ENCODE measurements around the gene FUBP3. TPM values are rescaled to one million over a fixed set of nuclear protein-coding genes. Genes with fewer than 3 reads are reported as not detected.

The FUBP3 gene
- polyA plus RNA-seq, 4 donors: 19.7 to 62.6 (median 23.8) TPM

GRCh38 chr9:130583271-130583670 is 3.9 kb downstream of the FUBP3 start:
- no peak overlapping the region for H3K27ac ChIP-seq (ENCODE audit: low read depth in 1 of 3, low read length in 2 of 3)
- no peaks in the 10 kb centered on the region for H3K9me3 ChIP-seq (ENCODE audit: control insufficient read depth in 2 of 2, insufficient read depth in 1 of 2, low read depth in 1 of 2, low read length in 1 of 2)
- H3K36me3 ChIP-seq (ENCODE audit: control insufficient read depth in 3 of 3, insufficient read depth in 2 of 3, low read depth in 1 of 3, low read length in 3 of 3): peaks cover 0 to 12% (median 2%) of the 10 kb centered on the region in 3 donors
- H3K4me3 ChIP-seq (ENCODE audit: low read depth in 1 of 3, low read length in 3 of 3): no peak overlapping the region
- WGBS, 3 donors: 94 to 97% (median 95%) methylated on average over 4 of the region's 4 CpGs
- peaks cover 2 to 12% (median 2%) of the 10 kb centered on the region in 3 donors for H3K4me1 ChIP-seq (ENCODE audit: control insufficient read depth in 3 of 3, insufficient read depth in 2 of 3, low read depth in 1 of 3, low read length in 2 of 3)
- H3K27me3 ChIP-seq (ENCODE audit: control insufficient read depth in 3 of 3, insufficient read depth in 3 of 3, low read length in 3 of 3): no peaks in the 10 kb centered on the region
- DNase-seq: no peak
- no peak for FAIRE-seq

GRCh38 chr9:130587921-130588320 is 8.5 kb downstream of the FUBP3 start:
- no peak for FAIRE-seq

GRCh38 chr9:130588416-130588815 is 9.0 kb downstream of the FUBP3 start:
- H3K4me3 ChIP-seq (ENCODE audit: low read depth in 1 of 3, low read length in 3 of 3): no peak overlapping the region
- WGBS, 3 donors: 71 to 79% (median 72%) methylated on average over 4 of the region's 4 CpGs
- no peak overlapping the region for H3K27ac ChIP-seq (ENCODE audit: low read depth in 1 of 3, low read length in 2 of 3)
- H3K9me3 ChIP-seq (ENCODE audit: control insufficient read depth in 2 of 2, insufficient read depth in 1 of 2, low read depth in 1 of 2, low read length in 1 of 2): no peaks in the 10 kb centered on the region
- peaks cover 0 to 10% (median 3%) of the 10 kb centered on the region in 3 donors for H3K36me3 ChIP-seq (ENCODE audit: control insufficient read depth in 3 of 3, insufficient read depth in 2 of 3, low read depth in 1 of 3, low read length in 3 of 3)
- H3K4me1 ChIP-seq (ENCODE audit: control insufficient read depth in 3 of 3, insufficient read depth in 2 of 3, low read depth in 1 of 3, low read length in 2 of 3): no peaks in the 10 kb centered on the region
- DNase-seq: no peak
- H3K27me3 ChIP-seq (ENCODE audit: control insufficient read depth in 3 of 3, insufficient read depth in 3 of 3, low read length in 3 of 3): no peaks in the 10 kb centered on the region
- FAIRE-seq: no peak

More at GRCh38 chr9:130587921-130588320, 8.5 kb downstream of the FUBP3 start:
- Histone ChIP-seq H3K4me3 (ENCODE audit: low read depth in 1 of 3, low read length in 3 of 3) (no peak overlapping the region), H3K9me3 (ENCODE audit: control insufficient read depth in 2 of 2, insufficient read depth in 1 of 2, low read depth in 1 of 2, low read length in 1 of 2) (no peaks in the 10 kb centered on the region), H3K36me3 (ENCODE audit: control insufficient read depth in 3 of 3, insufficient read depth in 2 of 3, low read depth in 1 of 3, low read length in 3 of 3) (peaks cover 0 to 15% (median 2%) of the 10 kb centered on the region in 3 donors), H3K27me3 (ENCODE audit: control insufficient read depth in 3 of 3, insufficient read depth in 3 of 3, low read length in 3 of 3) (no peaks in the 10 kb centered on the region), H3K27ac (ENCODE audit: low read depth in 1 of 3, low read length in 2 of 3) (no peak overlapping the region), H3K4me1 (ENCODE audit: control insufficient read depth in 3 of 3, insufficient read depth in 2 of 3, low read depth in 1 of 3, low read length in 2 of 3) (no peaks in the 10 kb centered on the region)
- no peak for DNase-seq
- 80 to 87% (median 80%) methylated on average over 3 of the region's 3 CpGs for WGBS, 3 donors

GRCh38 chr9:130589754-130590153 is 10.4 kb downstream of the FUBP3 start:
- H3K4me1 ChIP-seq (ENCODE audit: control insufficient read depth in 3 of 3, insufficient read depth in 2 of 3, low read depth in 1 of 3, low read length in 2 of 3): no peaks in the 10 kb centered on the region
- DNase-seq (no peak), FAIRE-seq (no peak)
- peaks cover 0 to 9% (median 3%) of the 10 kb centered on the region in 3 donors for H3K36me3 ChIP-seq (ENCODE audit: control insufficient read depth in 3 of 3, insufficient read depth in 2 of 3, low read depth in 1 of 3, low read length in 3 of 3)
- H3K27me3 ChIP-seq (ENCODE audit: control insufficient read depth in 3 of 3, insufficient read depth in 3 of 3, low read length in 3 of 3): no peaks in the 10 kb centered on the region
- H3K9me3 ChIP-seq (ENCODE audit: control insufficient read depth in 2 of 2, insufficient read depth in 1 of 2, low read depth in 1 of 2, low read length in 1 of 2): no peaks in the 10 kb centered on the region
- WGBS, 3 donors: 79 to 81% (median 81%) methylated on average over 3 of the region's 3 CpGs
- H3K4me3 ChIP-seq (ENCODE audit: low read depth in 1 of 3, low read length in 3 of 3): no peak overlapping the region
- no peak overlapping the region for H3K27ac ChIP-seq (ENCODE audit: low read depth in 1 of 3, low read length in 2 of 3)

GRCh38 chr9:130590305-130590704 is 10.9 kb downstream of the FUBP3 start:
- FAIRE-seq: no peak
- WGBS, 3 donors: 85 to 92% (median 87%) methylated on average over 3 of the region's 3 CpGs
- H3K4me1 ChIP-seq (ENCODE audit: control insufficient read depth in 3 of 3, insufficient read depth in 2 of 3, low read depth in 1 of 3, low read length in 2 of 3): no peaks in the 10 kb centered on the region
- no peaks in the 10 kb centered on the region for H3K9me3 ChIP-seq (ENCODE audit: control insufficient read depth in 2 of 2, insufficient read depth in 1 of 2, low read depth in 1 of 2, low read length in 1 of 2)
- DNase-seq: no peak
- H3K36me3 ChIP-seq (ENCODE audit: control insufficient read depth in 3 of 3, insufficient read depth in 2 of 3, low read depth in 1 of 3, low read length in 3 of 3): peaks cover 0 to 9% (median 3%) of the 10 kb centered on the region in 3 donors
- H3K4me3 ChIP-seq (ENCODE audit: low read depth in 1 of 3, low read length in 3 of 3): no peak overlapping the region
- H3K27ac ChIP-seq (ENCODE audit: low read depth in 1 of 3, low read length in 2 of 3): no peak overlapping the region
- no peaks in the 10 kb centered on the region for H3K27me3 ChIP-seq (ENCODE audit: control insufficient read depth in 3 of 3, insufficient read depth in 3 of 3, low read length in 3 of 3)

- FAIRE-seq (no peak), DNase-seq (no peak)
- Histone ChIP-seq H3K9me3 (ENCODE audit: control insufficient read depth in 2 of 2, insufficient read depth in 1 of 2, low read depth in 1 of 2, low read length in 1 of 2) (no peaks in the 10 kb centered on the region), H3K4me3 (ENCODE audit: low read depth in 1 of 3, low read length in 3 of 3) (no peak overlapping the region), H3K27me3 (ENCODE audit: control insufficient read depth in 3 of 3, insufficient read depth in 3 of 3, low read length in 3 of 3) (no peaks in the 10 kb centered on the region), H3K27ac (ENCODE audit: low read depth in 1 of 3, low read length in 2 of 3) (no peak overlapping the region), H3K4me1 (ENCODE audit: control insufficient read depth in 3 of 3, insufficient read depth in 2 of 3, low read depth in 1 of 3, low read length in 2 of 3) (no peaks in the 10 kb centered on the region), H3K36me3 (ENCODE audit: control insufficient read depth in 3 of 3, insufficient read depth in 2 of 3, low read depth in 1 of 3, low read length in 3 of 3) (peaks cover 3 to 10% (median 4%) of the 10 kb centered on the region in 3 donors)
- 63 to 78% (median 65%) methylated on average over 2 of the region's 2 CpGs for WGBS, 3 donors
Observed at GRCh38 chr9:130593020-130593419, 13.6 kb downstream of the FUBP3 start.

- 92 to 93% (median 93%) methylated on average over 4 of the region's 4 CpGs for WGBS, 3 donors
- no peaks in the 10 kb centered on the region for H3K9me3 ChIP-seq (ENCODE audit: control insufficient read depth in 2 of 2, insufficient read depth in 1 of 2, low read depth in 1 of 2, low read length in 1 of 2)
- FAIRE-seq (no peak), DNase-seq (no peak)
- H3K4me1 ChIP-seq (ENCODE audit: control insufficient read depth in 3 of 3, insufficient read depth in 2 of 3, low read depth in 1 of 3, low read length in 2 of 3): no peaks in the 10 kb centered on the region
- H3K4me3 ChIP-seq (ENCODE audit: low read depth in 1 of 3, low read length in 3 of 3): no peak overlapping the region
- H3K36me3 ChIP-seq (ENCODE audit: control insufficient read depth in 3 of 3, insufficient read depth in 2 of 3, low read depth in 1 of 3, low read length in 3 of 3): peaks cover 3 to 28% (median 9%) of the 10 kb centered on the region in 3 donors
- H3K27ac ChIP-seq (ENCODE audit: low read depth in 1 of 3, low read length in 2 of 3): no peak overlapping the region
- H3K27me3 ChIP-seq (ENCODE audit: control insufficient read depth in 3 of 3, insufficient read depth in 3 of 3, low read length in 3 of 3): no peaks in the 10 kb centered on the region
Observed at GRCh38 chr9:130597228-130597627, 17.9 kb downstream of the FUBP3 start.

GRCh38 chr9:130598188-130598587 is 18.8 kb downstream of the FUBP3 start:
- FAIRE-seq (no peak), DNase-seq (no peak)
- H3K4me3 ChIP-seq (ENCODE audit: low read depth in 1 of 3, low read length in 3 of 3): no peak overlapping the region
- WGBS, 3 donors: 93 to 96% (median 93%) methylated on average over 5 of the region's 5 CpGs
- H3K9me3 ChIP-seq (ENCODE audit: control insufficient read depth in 2 of 2, insufficient read depth in 1 of 2, low read depth in 1 of 2, low read length in 1 of 2): no peaks in the 10 kb centered on the region
- H3K4me1 ChIP-seq (ENCODE audit: control insufficient read depth in 3 of 3, insufficient read depth in 2 of 3, low read depth in 1 of 3, low read length in 2 of 3): no peaks in the 10 kb centered on the region
- no peak overlapping the region for H3K27ac ChIP-seq (ENCODE audit: low read depth in 1 of 3, low read length in 2 of 3)
- peaks cover 2 to 35% (median 9%) of the 10 kb centered on the region in 3 donors for H3K36me3 ChIP-seq (ENCODE audit: control insufficient read depth in 3 of 3, insufficient read depth in 2 of 3, low read depth in 1 of 3, low read length in 3 of 3)
- no peaks in the 10 kb centered on the region for H3K27me3 ChIP-seq (ENCODE audit: control insufficient read depth in 3 of 3, insufficient read depth in 3 of 3, low read length in 3 of 3)

- no peaks in the 10 kb centered on the region for H3K27me3 ChIP-seq (ENCODE audit: control insufficient read depth in 3 of 3, insufficient read depth in 3 of 3, low read length in 3 of 3)
- H3K36me3 ChIP-seq (ENCODE audit: control insufficient read depth in 3 of 3, insufficient read depth in 2 of 3, low read depth in 1 of 3, low read length in 3 of 3): peaks cover 0 to 40% (median 9%) of the 10 kb centered on the region in 3 donors
- FAIRE-seq (no peak), DNase-seq (no peak)
- 89 to 100% (median 93%) methylated on average over 2 of the region's 2 CpGs for WGBS, 3 donors
- H3K27ac ChIP-seq (ENCODE audit: low read depth in 1 of 3, low read length in 2 of 3): no peak overlapping the region
- no peaks in the 10 kb centered on the region for H3K4me1 ChIP-seq (ENCODE audit: control insufficient read depth in 3 of 3, insufficient read depth in 2 of 3, low read depth in 1 of 3, low read length in 2 of 3)
- no peak overlapping the region for H3K4me3 ChIP-seq (ENCODE audit: low read depth in 1 of 3, low read length in 3 of 3)
- no peaks in the 10 kb centered on the region for H3K9me3 ChIP-seq (ENCODE audit: control insufficient read depth in 2 of 2, insufficient read depth in 1 of 2, low read depth in 1 of 2, low read length in 1 of 2)
Observed at GRCh38 chr9:130599625-130600024, 20.2 kb downstream of the FUBP3 start.

Measured in small intestine (tissue), 7 donors.